Kidney glomerular epithelial cell (primary cell): Measurements from ENCODE around the gene LBR.

ENCODE experiments used
- DNase-seq: peaks from one replicate; lab custom pipeline; 2025; lab: John Stamatoyannopoulos, UW

The LBR gene

GRCh38 chr1:225464851-225465792 lies 37.3 kb upstream of the LBR start:
- no peak for DNase-seq

- no peak for DNase-seq
Observed at GRCh38 chr1:225462714-225463574, 35.1 kb upstream of the LBR start.

GRCh38 chr1:225462429-225462713 lies 34.5 kb upstream of the LBR start:
- no peak for DNase-seq

GRCh38 chr1:225461533-225462428 lies 33.9 kb upstream of the LBR start:
- no peak for DNase-seq

GRCh38 chr1:225460737-225461532 lies 33.1 kb upstream of the LBR start:
- peak; percentile 47 for DNase-seq

GRCh38 chr1:225460021-225460736 lies 32.3 kb upstream of the LBR start:
- no peak for DNase-seq

GRCh38 chr1:225458222-225458631 lies 30.4 kb upstream of the LBR start:
- no peak for DNase-seq

GRCh38 chr1:225454733-225455132 lies 26.9 kb upstream of the LBR start:
- peak; percentile 96 for DNase-seq

- no peak for DNase-seq
Observed at GRCh38 chr1:225453797-225454648, 26.2 kb upstream of the LBR start.

GRCh38 chr1:225451840-225452515 lies 24.1 kb upstream of the LBR start:
- no peak for DNase-seq

- no peak for DNase-seq
Observed at GRCh38 chr1:225451340-225451739, 23.5 kb upstream of the LBR start.

- no peak for DNase-seq
Observed at GRCh38 chr1:225450491-225451191, 22.8 kb upstream of the LBR start.

- no peak for DNase-seq
Observed at GRCh38 chr1:225449774-225450173, 21.9 kb upstream of the LBR start.

- DNase-seq = peak; percentile 70
Observed at GRCh38 chr1:225449261-225449660, 21.4 kb upstream of the LBR start.

GRCh38 chr1:225448146-225448805 lies 20.4 kb upstream of the LBR start:
- no peak for DNase-seq

- no peak for DNase-seq
Observed at GRCh38 chr1:225447650-225448089, 19.8 kb upstream of the LBR start.

GRCh38 chr1:225446981-225447615 lies 19.3 kb upstream of the LBR start:
- no peak for DNase-seq
